ENCODE data around the gene REV3L. TPM values are rescaled to one million over a fixed set of nuclear protein-coding genes. Genes with fewer than 3 reads are reported as not detected.

REV3L gene
- total and polyA plus RNA-seq, 2 of the 13 experiments (the other 11 are each of a cell fraction or from before 2014, with no cell fraction given) = 12.8 to 31.3 TPM

- TF ChIP-seq REST (IDR thresholded peaks at IDR 0.05; ENCODE audit: borderline replicate concordance in 1 of 2, low read depth in 1 of 2, low read length in 2 of 2) = peak in 1 of 2 experiments; percentile 42; a peak in 1 of 4 replicates
- TF ChIP-seq STAT5B (CRISPR knock-in tag; IDR thresholded peaks at IDR 0.05) = no peak
- TF ChIP-seq HOXD1 (CRISPR knock-in tag; IDR thresholded peaks at IDR 0.05) = no peak
- TF ChIP-seq FOSL2 (CRISPR knock-in tag; IDR thresholded peaks at IDR 0.05) = peak; percentile 64
- peak; percentile 49 for TF ChIP-seq ZEB1 (IDR thresholded peaks at IDR 0.05; ENCODE audit: insufficient replicate concordance, low read depth)
- no peak; the same call in 1 of the 2 replicates for TF ChIP-seq SIX1 (CRISPR knock-in tag; IDR thresholded peaks at IDR 0.05; ENCODE audit: borderline replicate concordance)
- peak; percentile 91 for TF ChIP-seq RBM22 (optimal IDR thresholded peaks at IDR 0.05; ENCODE audit: low read length)
- no peak for TF ChIP-seq ZBTB42 (CRISPR knock-in tag; IDR thresholded peaks at IDR 0.05)
- no peak for TF ChIP-seq SOX13 (IDR thresholded peaks at IDR 0.05)
- TF ChIP-seq SOX13 (CRISPR knock-in tag; conservative IDR thresholded peaks at IDR 0.05 in 1 of 2, IDR thresholded peaks at IDR 0.05 in 1 of 2) = peak in 1 of 2 experiments; percentile 56; a peak in 2 of 4 replicates
- peak; percentile 48; the same call in 1 of the 2 replicates for TF ChIP-seq MTF1 (CRISPR knock-in tag; IDR thresholded peaks at IDR 0.05)
- TF ChIP-seq HOXA5 (CRISPR knock-in tag; IDR thresholded peaks at IDR 0.05) = peak; percentile 54
- TF ChIP-seq ZNF292 (CRISPR knock-in tag; IDR thresholded peaks at IDR 0.05; ENCODE audit: borderline replicate concordance, low read depth) = peak; percentile 70
- peak; percentile 61; the same call in 1 of the 2 replicates for TF ChIP-seq CREM (IDR thresholded peaks at IDR 0.05)
- no peak for TF ChIP-seq CREM (CRISPR knock-in tag; IDR thresholded peaks at IDR 0.05)
- TF ChIP-seq RERE (CRISPR knock-in tag; IDR thresholded peaks at IDR 0.05; ENCODE audit: low read depth) = peak; percentile 39; the same call in 1 of the 2 replicates
- no peak for TF ChIP-seq SCMH1 (CRISPR knock-in tag; IDR thresholded peaks at IDR 0.05; ENCODE audit: borderline replicate concordance)
- peak; percentile 71 for TF ChIP-seq CCAR2 (optimal IDR thresholded peaks at IDR 0.05; ENCODE audit: low read depth, low read length)
- no peak; the same call in 1 of the 2 replicates for TF ChIP-seq ZSCAN20 (CRISPR knock-in tag; IDR thresholded peaks at IDR 0.05; ENCODE audit: borderline replicate concordance)
- TF ChIP-seq POLR2AphosphoS5 (IDR thresholded peaks at IDR 0.05; ENCODE audit: low read depth, low read length) = peak; percentile 93
- peak; percentile 82; the same call in 1 of the 2 replicates for TF ChIP-seq ZNF891 (CRISPR knock-in tag; IDR thresholded peaks at IDR 0.05)
Measured at GRCh38 chr6:111483736-111484632, 966 bp upstream of the REV3L start (continued).

Data from HepG2 (cell line).